GM18508 (cell line): Measurements from ENCODE around the gene PPP2R5D.

Experiments
- ATAC-seq: cut with Tn5 transposase; IDR thresholded peaks from one replicate; pipeline ENCODE4 v1.9.1; 2021; ENCODE audit warnings: moderate number of reproducible peaks; ENCODE audit not compliant: insufficient read depth, unreplicated experiment

The PPP2R5D gene

DNA sequence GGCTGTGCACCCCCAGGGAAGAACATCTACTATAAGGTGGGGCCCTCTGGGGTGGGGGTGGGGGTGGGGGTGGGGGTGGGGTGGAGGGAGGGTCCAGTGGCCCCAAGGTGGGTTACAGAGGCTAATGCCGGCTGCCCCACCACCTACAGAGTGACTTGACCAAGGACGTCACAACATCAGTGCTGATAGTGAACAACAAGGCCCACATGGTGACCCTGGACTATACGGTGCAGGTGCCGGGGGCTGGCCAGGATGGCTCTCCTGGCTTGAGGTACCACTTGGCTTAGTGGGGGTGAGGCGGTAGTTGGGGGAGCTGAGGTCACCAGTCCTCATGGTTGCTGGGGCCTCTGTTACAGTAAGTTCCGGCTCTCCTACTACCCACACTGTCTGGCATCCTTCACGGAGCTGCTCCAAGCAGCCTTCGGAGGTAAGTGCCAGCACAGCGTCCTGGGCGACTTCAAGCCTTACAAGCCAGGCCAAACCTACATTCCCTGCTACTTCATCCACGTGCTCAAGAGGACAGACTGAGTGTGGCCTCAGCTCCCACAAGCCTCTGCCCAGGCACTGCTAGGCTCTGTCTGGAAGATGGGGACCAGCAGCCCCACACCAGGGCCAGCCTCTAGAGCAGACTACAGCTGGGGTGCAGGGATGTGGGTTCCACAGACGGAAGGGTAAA is 21.1 kb upstream of the PPP2R5D start:
- no peak for ATAC-seq

DNA sequence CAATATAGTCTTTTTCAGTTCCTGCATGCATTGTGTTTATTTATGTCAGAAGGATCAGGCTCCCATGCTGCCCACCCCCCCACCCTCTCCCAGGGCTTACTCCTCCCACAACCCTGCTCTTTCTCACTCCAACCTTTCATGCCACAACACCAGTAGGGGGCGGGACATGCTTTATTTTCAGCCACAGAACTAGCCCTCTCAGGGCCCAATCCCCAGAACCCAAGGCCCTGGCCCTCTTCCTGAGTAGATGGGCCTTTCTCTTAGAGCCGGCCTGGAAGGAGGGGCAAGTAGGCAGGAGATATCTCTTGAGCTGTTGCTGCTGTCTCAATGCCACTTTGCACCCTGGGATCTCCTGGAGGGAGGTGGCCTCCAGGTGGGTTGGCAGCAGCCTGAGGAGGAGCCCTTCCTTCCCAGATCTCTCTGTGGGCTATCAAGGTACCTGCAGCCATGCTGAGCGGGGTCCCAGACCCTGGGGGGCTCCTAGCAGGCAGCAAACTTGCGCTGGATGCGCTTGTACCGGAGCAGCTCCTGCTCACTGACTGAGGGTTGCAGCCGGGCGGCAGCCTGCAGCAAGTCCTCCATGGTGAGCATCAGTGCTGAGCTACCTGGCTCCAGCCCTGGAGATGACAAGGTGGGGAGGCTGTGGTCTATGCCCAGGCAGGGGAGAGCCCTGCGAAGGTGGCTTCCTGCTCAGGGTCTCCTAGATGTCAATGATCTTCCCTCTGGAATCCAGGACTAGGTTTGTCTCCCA is 20.3 kb upstream of the PPP2R5D start:
- no peak for ATAC-seq

DNA sequence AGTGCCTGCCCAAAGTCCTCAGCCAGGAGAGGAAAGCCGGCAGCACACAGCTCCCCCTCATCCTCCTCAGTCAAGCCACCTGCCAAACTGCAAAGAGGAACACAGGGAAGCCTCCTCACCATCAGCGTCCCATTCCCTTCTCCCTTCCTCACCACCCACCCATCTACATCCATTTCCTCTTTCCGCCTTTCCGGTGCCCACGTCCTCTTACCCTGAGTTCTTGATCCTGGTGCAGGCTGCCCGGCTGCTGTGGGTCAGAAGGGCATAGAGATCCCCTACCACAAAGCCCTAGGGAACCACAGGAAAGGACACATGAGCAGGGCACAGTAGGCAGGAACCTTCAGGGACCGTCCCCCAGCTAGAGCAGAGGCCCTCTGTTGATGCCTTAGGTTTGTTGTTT is 17.8 kb upstream of the PPP2R5D start:
- no peak for ATAC-seq

DNA sequence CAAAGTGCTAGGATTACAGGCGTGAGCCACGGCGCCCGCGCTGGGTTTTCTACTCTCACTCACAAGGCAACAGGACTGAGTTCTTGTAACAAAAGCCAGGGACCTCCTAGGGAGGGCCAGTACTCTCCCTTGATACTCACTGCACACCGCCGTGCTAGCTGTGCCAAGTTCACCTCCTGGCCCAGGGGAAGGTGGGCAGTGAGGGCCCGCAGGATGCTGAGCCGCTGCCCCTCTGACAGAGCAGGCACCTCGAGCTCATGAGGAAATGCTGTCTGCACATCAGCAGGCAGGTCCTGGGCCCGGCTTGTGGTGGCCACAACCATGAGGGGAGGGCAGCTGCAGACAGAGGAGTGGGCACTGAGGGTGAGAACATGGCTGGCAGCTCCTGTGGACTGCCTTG is 17.1 kb upstream of the PPP2R5D start:
- no peak for ATAC-seq

DNA sequence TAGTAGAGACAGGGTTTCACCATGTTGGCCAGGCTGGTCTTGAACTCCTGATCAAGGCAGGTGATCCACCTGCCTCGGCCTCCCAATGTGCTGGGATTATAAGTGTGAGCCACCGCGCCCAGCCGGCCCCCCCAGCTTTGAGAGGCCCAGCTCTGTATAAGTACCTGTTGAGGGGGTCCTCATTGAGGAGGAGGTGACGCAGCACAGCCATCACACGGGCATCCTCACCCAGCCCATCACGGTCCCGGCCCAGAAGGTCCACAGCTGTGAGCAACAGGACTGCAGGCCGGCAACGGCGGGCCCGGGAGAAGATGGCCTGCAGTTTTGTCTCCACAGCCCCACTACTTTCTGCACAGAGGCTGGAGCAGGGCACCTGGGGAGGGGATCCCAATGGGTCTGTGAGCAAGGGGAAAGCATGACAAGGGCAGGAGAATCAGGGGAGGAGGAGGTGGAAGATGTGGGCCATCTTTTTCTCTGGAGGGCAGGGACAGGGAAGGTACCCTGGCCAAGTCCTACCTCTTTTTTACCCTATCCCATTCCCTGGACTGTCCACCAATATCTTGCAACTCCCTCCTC is 16.2 kb upstream of the PPP2R5D start:
- no peak for ATAC-seq

DNA sequence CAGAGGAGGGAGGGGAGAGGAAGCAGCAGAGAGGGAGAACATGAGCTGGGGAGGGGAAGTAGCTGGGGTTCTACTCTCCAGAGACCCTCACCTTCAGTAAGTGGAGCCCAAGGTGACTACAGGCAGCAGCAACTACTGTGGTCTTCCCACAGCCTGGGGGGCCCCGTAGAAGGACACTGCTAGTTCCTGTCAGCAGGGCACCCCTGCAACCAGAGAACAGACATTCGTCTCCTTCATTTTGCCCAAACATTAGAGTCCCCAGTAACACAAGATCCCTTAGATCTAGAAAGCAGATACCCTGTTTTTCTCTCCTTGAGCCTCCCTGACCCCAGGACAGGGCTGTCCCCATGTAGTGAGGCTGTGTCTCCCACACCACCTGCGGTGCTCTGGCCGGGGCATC is 15.6 kb upstream of the PPP2R5D start:
- ATAC-seq: no peak

DNA sequence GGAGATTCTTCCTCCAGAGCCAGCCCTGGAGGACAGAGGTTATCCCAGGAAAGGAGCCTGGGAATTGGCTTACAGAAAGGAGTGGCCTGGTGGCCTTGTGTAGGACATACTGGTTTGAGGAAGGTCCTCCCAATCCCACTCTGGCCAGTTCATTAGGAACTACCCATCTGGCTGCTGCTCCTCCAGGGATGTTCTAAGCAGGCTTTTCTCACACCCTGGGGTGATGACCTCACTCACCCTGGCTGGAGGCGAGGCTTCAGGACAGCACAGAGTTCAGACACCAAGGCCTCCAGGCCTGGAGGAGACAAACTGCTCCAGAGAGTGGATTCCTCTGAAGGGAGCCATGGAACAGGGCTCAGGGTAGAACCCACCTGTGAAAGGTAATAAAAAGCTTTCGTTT is 14.9 kb upstream of the PPP2R5D start:
- no peak for ATAC-seq

DNA sequence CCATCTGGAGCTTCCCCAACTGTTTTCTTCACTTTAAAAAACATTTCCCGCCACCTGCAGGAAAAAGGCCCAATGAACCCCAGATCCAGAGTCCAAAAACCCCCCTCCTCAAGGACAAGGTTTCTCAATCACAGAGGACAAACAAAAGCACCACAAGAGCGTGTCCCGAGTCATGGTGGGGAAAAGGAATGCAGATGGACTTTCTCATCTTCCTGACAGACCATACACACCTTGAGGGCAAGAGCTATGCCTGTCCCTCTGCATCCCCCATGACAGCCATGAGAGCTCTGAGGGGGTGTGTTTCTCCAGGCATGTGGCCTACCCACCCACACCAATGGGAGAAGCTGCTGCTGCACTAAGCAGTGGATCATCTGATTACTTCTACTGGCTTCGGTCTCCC is 14.4 kb upstream of the PPP2R5D start:
- no peak for ATAC-seq

DNA sequence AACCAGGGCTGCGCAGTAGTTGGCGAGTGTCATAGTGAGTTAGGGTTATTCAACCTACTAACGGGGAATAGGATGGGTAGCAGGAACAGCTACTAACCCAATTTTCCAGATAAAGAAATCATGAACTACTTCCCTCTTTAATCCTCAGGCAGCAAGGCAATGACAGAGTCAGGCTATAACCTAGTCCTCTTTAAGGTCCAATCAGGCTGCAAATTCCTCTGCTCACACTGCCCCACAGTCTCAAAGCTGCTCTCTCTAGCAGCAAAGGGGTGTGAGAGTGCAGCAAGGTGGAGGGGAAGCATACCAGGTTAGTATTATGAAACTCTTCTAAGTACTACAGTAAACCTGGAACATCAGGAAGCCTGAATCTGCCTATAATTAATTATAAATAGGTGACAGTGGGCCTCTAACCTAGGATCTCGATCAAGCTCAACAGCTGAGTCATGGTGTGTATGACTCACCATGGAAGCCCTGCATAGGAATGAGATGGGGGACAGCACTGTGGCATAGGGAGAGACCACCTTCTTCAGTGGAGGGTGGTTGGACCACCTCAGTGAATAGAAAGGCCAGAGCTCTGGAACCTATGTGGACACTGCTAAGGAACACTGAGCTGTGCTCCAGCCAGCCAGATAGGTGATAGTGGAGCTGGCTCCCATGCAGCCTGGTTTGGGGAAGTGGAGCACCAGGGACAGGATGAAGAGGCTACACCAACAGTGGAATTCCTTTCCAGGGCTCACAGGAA is 13.3 kb upstream of the PPP2R5D start:
- no peak for ATAC-seq

DNA sequence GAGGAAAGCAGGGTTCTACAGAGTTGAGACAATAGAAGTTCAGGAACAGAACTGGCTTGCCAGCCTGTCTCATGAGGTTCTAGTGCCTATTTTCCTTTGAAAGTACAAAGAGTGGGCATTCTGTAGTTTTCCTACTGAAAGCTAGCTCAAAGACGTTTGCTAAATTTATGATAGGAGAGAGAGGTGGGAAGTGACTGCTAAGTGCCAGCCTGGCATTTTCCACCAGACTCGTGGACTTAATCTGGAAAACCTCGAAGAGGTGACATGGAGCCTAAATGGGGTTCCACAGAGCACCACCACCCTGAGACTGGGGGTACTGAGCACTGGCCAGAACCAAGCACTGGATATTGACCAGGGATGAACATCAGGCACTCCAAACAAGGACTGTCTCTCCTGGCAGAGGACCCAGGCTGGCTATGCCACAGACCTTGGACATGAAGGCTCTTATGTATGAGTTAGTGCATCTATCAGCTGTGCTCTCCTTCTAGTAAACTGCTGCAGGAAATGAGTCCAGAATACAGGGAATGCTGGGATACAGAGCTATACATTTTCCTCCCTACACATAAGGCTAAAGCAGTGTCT is 12.5 kb upstream of the PPP2R5D start:
- no peak for ATAC-seq

DNA sequence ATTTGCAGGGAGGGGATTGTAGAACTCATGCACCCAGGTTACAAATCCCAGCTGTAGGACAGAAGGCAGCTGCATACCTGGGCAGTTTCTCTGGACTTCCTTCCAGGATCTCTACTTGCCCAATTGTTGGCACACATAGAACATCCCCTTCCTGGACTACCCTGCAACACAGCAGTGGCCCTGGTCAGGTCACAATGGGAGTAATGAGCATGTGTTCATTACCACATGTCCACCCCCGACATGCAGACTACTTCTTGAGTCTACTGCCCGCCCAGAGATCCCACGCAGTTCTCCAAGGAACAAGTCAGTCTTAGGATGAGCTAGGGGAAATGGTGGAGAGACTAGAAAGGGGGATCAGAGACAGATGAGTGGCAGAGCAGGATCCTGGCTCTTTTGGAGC is 10.4 kb upstream of the PPP2R5D start:
- ATAC-seq: no peak

DNA sequence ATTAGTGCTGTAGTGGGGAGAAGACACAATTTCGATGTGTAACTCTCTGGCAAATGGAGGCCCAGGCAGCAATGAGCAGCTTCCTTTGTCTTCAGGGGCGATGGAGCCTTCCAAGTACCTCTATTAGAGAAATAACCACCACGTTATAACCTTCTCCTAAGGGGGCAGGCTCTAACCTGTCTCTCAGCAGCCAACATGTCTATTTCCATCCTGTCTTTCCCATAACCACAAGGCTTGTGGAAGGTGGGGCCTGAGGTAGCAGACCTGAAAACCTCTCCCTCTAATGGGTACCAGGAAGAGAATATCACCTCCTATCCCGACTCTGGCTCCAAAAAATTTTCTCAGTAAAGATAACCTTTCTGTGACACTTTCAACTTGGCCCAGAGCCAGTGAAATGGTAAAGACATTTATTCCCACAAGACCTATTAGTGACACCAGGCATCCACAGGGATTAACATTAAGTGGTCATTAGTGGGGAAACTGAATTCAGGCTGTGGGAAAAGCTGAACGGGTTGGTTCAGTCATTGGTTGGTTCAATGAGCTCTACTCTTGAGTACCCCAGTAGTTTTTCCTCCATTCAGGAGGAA is 9.4 kb upstream of the PPP2R5D start:
- no peak for ATAC-seq

DNA sequence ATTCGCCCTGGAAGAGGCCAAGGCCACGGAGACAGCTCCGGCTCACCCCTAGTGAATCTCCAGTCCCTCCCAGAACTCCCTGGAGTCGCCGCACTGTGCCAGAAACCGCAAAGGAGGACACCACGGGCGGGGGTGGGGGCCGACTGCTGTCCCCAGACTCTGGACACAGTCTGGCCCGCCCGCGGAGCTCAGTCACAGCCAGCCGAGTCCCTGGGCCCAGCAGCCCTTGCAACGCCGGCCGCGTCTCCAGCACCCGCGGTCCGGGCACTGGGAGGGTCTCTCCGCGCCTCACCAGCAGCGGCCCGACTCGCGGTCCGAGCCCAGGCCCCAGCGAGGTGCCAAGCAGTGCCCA is 5.9 kb upstream of the PPP2R5D start:
- no peak for ATAC-seq

DNA sequence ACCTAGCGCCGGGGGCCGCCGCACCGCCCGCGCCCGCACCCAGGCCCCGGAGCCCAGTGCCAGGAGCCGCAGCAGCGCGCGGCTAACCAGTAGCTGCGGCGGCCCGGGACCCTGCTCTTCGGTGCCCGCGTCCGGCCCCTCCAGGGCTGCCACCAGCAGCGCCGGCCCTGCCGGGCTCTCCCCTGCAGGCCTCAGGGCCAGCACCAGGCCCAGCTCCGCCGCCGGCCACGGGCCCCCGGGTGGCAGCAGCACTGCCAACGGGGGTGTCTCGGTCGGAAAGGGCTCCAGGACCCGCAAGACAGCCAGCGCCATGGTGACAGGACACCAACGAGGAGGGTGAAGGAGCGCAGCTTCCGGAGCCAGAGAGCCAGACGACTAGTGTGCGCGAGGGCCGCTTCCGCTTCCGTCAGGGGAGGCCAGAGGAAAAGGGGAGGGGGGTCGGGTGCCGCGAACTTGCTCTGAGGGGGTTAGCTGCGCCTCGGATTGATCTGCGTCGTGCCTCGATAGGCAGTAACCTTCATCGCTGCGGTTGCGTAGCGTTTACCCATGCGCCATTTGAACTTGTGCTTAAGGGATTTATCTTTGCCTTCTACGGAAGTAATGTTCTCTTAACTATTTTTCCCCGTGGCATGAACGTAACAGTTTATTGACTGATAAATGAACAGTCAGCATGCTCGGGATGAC is 5.4 kb upstream of the PPP2R5D start, which contains the start of gene PEX6:
PEX6 (minus strand) TSS at position 343 of the 684 bp plus-strand sequence; CDS start at position 312, 31 bp downstream.
- ATAC-seq: no peak

DNA sequence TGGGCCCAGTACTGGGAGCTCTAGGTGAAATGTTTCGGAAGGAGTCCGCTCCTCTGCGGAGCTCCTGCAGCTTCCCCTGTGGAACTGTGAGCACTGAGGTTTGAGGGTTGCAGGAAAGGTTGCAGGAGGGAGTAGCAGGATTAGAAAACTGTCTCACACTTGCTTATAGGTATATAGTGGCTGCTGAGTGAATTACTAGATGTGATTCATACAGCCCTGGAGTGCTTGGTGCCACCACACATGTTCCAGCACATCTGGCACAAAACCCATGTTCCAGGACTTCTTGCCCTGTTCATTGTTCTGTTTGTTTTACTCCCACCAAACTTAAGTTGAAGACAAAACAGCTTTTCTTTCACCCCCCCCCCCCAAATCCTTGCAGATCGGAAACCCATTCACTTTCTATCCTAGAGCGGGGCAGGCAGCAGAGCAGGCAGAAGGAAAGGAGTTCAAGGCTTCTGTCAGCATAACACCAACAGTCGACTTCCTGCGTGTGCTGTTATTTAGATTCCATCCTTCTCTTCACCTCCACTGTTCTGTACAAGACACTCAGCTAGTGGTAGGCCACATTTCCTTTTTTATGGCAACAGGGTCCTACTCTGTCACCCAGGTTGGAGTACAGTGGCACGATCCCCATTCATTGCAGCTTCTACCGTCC is 4.7 kb upstream of the PPP2R5D start:
- no peak for ATAC-seq

DNA sequence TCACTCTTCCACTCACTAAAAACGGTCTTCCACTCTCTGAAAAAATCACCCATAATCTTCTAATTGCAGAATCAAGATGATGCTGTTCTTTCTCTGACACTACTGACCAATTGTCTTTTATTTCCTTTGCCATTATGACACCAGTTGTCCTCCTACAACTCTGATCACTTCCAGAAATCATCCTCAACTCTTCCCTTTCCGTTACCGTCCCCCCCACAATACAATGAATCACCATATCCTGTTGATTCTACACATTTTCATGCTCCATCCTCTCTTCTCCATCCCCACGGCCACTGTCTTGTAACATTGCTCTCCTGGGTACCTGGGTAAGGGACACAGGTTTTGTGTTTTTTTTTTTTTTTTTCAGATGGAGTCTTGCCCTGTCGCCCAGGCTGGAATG is 2.5 kb upstream of the PPP2R5D start:
- no peak for ATAC-seq

DNA sequence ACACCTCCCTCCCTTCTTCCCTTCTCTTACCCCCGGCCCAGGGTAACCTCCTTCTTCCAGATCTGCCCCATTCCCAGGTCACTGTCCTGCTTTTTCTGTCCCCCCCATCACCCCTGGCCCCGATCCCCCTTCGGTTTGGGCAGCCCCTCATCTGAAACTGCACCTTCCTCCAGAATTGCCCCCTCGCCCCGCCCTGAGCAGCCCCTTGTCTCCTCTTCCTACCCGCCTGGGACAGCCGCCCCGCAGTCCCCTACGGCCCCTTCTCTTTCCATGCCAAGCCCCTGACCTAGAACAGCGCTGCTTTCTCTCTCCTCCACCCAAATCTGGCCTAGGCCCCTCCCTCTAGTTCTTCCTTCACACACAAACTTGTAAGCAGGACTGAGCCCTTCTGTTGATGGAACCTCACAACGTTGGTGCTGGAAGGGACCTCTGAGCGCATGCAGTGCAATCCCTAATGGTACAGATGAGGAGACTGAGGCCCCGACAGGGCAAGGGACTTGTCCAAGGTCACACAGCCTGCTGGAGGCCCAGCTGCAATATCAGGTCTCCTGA is 630 bp downstream of the PPP2R5D start:
- ATAC-seq: no peak

DNA sequence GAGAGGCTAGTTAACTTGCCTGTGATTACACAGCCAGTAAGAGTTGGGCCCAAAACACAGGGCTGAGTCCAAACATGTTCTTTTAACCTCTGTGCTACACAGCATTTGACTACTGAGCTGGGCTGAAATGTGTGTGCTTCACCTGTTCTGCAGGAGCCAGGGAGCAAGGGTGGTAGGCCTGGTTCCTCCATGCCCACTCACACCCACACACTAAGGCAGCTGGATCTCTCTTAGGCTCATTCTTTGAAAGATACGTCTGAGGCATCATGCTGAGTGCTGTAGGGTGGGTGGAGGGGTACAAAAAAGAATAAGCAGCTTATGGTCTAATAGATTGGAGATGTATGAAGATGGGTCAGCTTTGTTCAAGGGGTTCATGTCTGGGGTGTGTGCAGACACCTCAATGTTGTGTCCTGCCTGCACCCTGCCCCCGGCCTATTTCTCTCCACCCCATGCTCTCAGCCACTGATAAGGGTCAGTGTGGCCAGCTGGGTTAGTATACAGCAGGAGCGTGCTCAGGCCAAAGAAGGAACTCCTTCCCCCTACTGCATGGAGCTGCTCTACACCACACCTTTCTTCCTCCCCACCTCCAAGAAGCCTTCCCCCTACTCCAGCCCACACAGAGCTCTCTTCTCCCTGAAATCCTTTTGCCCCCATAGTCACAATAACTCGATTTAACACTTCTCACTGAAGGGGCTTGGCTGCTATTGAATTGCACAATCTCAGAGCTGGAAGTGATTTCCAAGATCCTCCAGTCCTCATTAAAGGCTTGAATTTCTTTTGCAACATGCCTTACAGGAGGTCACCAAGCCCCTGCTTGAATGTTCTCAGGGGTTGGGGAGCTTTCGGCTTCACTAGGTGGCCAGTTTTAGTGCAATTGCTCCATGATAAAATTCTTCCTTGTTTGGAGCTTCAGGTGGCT is 3.4 kb downstream of the PPP2R5D start:
- ATAC-seq: no peak
